Endothelial cell (in vitro differentiated cells): ENCODE data around the gene SRRM3. TPM values are rescaled to one million over a fixed set of nuclear protein-coding genes. Genes with fewer than 3 reads are reported as not detected.

Source experiments
- DNase-seq: peaks from one replicate; pipeline ENCODE4 v3.0.0; 2021; ENCODE audit warnings: low spot score
- H3K27ac Mint-ChIP-seq: one replicate; pipeline ENCODE4 v1.8.0; 2021; ENCODE audit warnings: mixed read lengths, inconsistent platforms; ENCODE audit not compliant: unreplicated experiment
- H3K27me3 Mint-ChIP-seq: one replicate; pipeline ENCODE4 v1.8.0; 2021; ENCODE audit warnings: mild to moderate bottlenecking, moderate library complexity, mixed read lengths, inconsistent platforms; ENCODE audit not compliant: unreplicated experiment
- H3K36me3 Mint-ChIP-seq: one replicate; pipeline ENCODE4 v1.8.0; 2021; ENCODE audit warnings: mild to moderate bottlenecking, low read depth, mixed read lengths, inconsistent platforms; ENCODE audit not compliant: unreplicated experiment
- H3K4me1 Mint-ChIP-seq: one replicate; pipeline ENCODE4 v1.8.0; 2021; ENCODE audit warnings: mild to moderate bottlenecking, mixed read lengths, inconsistent platforms; ENCODE audit not compliant: unreplicated experiment
- H3K4me3 Mint-ChIP-seq: one replicate; pipeline ENCODE4 v1.8.0; 2021; ENCODE audit warnings: mild to moderate bottlenecking, mixed read lengths, inconsistent platforms; ENCODE audit not compliant: unreplicated experiment
- H3K9me3 Mint-ChIP-seq: one replicate; pipeline ENCODE4 v1.8.0; 2021; ENCODE audit warnings: mixed read lengths, inconsistent platforms; ENCODE audit not compliant: unreplicated experiment
- total RNA-seq: library from RNA; stranded (reverse); fragmentation: NEBNext Ultra II Directional; extraction: Animal tissue kit (Norgen Biotek cat#: 25700); gene quantifications from one replicate; pipeline ENCODE4 v1.2.1, GENCODE V29; 2021; ENCODE audit not compliant: unreplicated experiment
- TF ChIP-seq, protein P1 (sequence below): fragments of 200-600 bp; sonication (generic); IDR thresholded peaks from one replicate; pipeline ENCODE4 v1.5.0; 2021; ENCODE audit warnings: antibody characterized with exemption; ENCODE audit not compliant: unreplicated experiment

SRRM3 gene
- total RNA-seq, 1 donor from 2014 or later: 27.1 TPM

DNA sequence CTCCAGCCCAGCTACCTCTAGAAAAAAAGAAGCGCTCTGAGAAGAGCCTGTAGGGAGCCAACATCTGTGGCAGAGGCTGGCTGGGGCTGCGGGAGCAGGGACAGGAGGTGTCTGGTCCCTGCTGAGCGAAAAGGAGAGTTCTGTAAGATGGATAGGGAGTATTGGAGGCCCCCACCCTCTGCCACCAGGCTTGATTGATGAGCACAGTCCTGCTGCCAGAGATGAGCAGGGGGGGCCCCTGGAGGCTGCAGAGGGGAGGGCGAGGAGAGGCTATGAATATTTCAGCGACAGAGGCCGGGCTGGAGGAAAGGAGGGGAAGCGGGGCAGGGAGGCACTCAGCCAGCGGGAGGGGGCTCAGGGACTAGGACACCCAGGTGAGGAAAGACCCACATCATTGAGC, 56.3 kb downstream of the SRRM3 start:
- no peak for DNase-seq
- Mint-ChIP-seq H3K4me3 (no peak overlapping the region), H3K27me3 (peaks cover 3% of the 10 kb centered on the region), H3K9me3 (no peaks in the 10 kb centered on the region), H3K36me3 (no peaks in the 10 kb centered on the region), H3K4me1 (no peaks in the 10 kb centered on the region), H3K27ac (no peak overlapping the region)
- TF ChIP-seq, protein P1, sequence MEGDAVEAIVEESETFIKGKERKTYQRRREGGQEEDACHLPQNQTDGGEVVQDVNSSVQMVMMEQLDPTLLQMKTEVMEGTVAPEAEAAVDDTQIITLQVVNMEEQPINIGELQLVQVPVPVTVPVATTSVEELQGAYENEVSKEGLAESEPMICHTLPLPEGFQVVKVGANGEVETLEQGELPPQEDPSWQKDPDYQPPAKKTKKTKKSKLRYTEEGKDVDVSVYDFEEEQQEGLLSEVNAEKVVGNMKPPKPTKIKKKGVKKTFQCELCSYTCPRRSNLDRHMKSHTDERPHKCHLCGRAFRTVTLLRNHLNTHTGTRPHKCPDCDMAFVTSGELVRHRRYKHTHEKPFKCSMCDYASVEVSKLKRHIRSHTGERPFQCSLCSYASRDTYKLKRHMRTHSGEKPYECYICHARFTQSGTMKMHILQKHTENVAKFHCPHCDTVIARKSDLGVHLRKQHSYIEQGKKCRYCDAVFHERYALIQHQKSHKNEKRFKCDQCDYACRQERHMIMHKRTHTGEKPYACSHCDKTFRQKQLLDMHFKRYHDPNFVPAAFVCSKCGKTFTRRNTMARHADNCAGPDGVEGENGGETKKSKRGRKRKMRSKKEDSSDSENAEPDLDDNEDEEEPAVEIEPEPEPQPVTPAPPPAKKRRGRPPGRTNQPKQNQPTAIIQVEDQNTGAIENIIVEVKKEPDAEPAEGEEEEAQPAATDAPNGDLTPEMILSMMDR: no peak

DNA sequence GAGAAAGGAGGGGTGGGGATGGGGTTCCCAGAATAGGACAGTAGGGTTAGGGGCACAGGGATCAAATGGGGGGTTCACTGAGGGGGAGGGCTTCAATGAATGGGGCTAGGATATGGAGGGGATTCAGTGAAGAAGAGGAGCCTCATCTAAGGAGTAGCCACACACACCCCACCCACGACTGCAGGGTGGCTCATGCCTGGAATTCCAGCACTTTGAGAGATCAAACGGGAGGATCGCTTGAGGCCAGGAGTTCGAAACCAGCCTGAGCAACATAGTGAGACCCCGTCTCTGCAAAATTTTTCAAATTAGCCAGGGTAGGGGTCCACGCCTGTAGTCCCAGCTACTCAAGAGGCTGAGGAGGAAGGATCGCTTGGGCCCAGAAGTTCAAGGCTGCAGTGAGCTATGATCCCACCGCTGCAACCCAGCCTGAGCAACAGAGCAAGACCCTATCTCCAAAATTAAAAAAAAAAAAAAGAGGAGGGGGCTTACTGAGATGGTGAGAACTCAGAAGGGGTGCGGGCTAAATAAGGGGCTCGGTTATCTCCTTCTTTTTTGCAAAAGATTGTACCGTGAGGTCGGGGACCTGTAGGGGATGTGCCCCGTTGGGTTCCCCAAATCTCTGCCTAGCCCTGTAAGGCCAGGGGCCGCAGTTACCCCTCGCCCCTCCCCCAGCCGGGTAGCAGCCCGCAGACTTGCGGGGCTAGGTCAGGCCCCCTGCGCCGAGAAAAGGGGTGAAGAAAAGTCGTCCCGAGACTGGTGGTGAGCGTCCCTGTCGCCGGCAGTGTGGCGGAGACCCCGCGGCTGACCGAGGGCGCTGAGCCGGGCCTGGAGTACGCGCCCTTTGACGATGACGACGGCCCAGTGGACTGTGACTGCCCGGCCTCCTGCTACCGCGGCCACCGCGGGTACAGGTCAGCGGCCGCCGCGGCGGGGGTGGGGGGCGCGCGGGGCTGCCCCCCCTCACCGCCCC, 57.7 kb downstream of the SRRM3 start:
- no peak for DNase-seq
- H3K4me3 Mint-ChIP-seq: no peak overlapping the region
- TF ChIP-seq, protein P1: no peak

DNA sequence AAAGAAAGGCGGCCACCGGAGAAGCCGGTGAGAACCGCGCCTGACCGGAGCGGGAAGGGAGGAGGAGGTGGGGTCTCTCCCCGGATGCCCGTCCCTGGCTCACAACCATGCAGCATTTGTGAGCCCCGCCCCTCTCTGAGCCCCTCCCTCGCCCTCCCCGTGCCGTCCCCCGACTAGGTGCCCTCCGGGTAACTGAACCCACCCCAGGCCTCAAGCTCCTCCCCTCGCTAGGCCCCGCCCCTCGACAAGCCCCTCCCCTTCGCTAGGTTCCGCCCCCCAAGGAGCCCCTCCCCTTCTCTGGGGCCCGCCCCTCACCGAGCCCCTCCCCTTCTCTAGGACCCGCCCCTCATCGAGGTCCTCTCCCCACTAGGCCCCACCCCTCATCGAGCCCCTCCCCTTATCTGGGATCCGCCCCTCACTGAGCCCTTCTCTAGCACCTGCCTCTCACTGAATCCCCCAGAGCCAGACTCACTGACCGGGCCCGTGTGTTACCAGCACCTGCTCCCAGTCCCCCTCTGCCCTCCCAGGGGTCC, 58.5 kb downstream of the SRRM3 start:
- Mint-ChIP-seq H3K27ac (no peak overlapping the region), H3K36me3 (no peaks in the 10 kb centered on the region), H3K4me1 (no peaks in the 10 kb centered on the region), H3K4me3 (no peak overlapping the region), H3K27me3 (peaks cover 3% of the 10 kb centered on the region), H3K9me3 (no peaks in the 10 kb centered on the region)
- TF ChIP-seq, protein P1: no peak
- peak; percentile 73 for DNase-seq

More for the DNA sequence above, 57.7 kb downstream of the SRRM3 start:
- H3K36me3 Mint-ChIP-seq: no peaks in the 10 kb centered on the region
- H3K4me1 Mint-ChIP-seq: no peaks in the 10 kb centered on the region
- H3K27ac Mint-ChIP-seq: no peak overlapping the region
- peaks cover 3% of the 10 kb centered on the region for H3K27me3 Mint-ChIP-seq
- H3K9me3 Mint-ChIP-seq: no peaks in the 10 kb centered on the region

DNA sequence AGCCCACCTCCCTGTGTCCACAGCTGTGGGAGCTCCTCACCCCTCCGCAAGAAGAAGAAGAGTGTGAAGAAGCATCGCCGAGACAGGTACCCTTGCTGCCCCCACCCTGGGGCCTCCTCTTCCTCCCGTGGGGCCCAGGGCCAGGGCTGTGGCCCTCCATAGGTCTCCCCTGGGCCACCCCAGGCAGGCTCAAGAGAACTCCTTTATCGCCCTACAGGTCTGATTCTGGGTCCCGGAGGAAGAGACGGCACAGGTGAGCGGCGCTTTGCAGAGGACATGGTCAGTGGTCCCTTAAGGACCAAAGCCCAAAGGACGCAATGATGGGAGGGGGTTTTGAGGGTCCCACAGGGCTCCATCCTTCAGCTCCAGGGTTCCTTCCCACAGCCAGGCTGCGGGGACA, 59.6 kb downstream of the SRRM3 start:
- H3K4me3 Mint-ChIP-seq: no peak overlapping the region
- no peaks in the 10 kb centered on the region for H3K9me3 Mint-ChIP-seq
- H3K27ac Mint-ChIP-seq: no peak overlapping the region

More for the DNA sequence above, 59.6 kb downstream of the SRRM3 start:
- no peaks in the 10 kb centered on the region for H3K36me3 Mint-ChIP-seq
- H3K27me3 Mint-ChIP-seq: peaks cover 3% of the 10 kb centered on the region
- TF ChIP-seq, protein P1: no peak
- H3K4me1 Mint-ChIP-seq: no peaks in the 10 kb centered on the region
- DNase-seq: no peak
